HG03045 (cell line): ENCODE data around the gene LSM3.

Source experiments
- ATAC-seq: cut with Tn5 transposase; IDR thresholded peaks from one replicate; pipeline ENCODE4 v1.9.1; 2021; ENCODE audit warnings: mild to moderate bottlenecking, moderate library complexity; ENCODE audit not compliant: unreplicated experiment

Gene LSM3

GRCh38 chr3:14178247-14179113, at the start of gene LSM3, which contains the start of gene XPC:
Gene LSM3 (plus strand): TSS chr3:14178817. CDS start chr3:14178861, 44 bp downstream.
Gene XPC (minus strand): TSS chr3:14178601. CDS start chr3:14178568, 33 bp downstream.
- peak; percentile 94 for ATAC-seq

- ATAC-seq = no peak
Measured at GRCh38 chr3:14129296-14129695, 49.3 kb upstream of the LSM3 start.

- ATAC-seq = no peak
Measured at GRCh38 chr3:14130230-14130629, 48.4 kb upstream of the LSM3 start.

- no peak for ATAC-seq
Measured at GRCh38 chr3:14130707-14131106, 47.9 kb upstream of the LSM3 start.

- no peak for ATAC-seq
Measured at GRCh38 chr3:14131134-14131533, 47.5 kb upstream of the LSM3 start.

- ATAC-seq = no peak
Measured at GRCh38 chr3:14132120-14132519, 46.5 kb upstream of the LSM3 start.

- ATAC-seq = no peak
Measured at GRCh38 chr3:14132689-14133088, 45.9 kb upstream of the LSM3 start.

- no peak for ATAC-seq
Measured at GRCh38 chr3:14133188-14133800, 45.3 kb upstream of the LSM3 start.

- no peak for ATAC-seq
Measured at GRCh38 chr3:14133876-14134275, 44.7 kb upstream of the LSM3 start.

GRCh38 chr3:14134291-14134690, 44.3 kb upstream of the LSM3 start:
- ATAC-seq = no peak

- no peak for ATAC-seq
Measured at GRCh38 chr3:14135581-14135980, 43.0 kb upstream of the LSM3 start.

GRCh38 chr3:14137004-14137403, 41.6 kb upstream of the LSM3 start:
- ATAC-seq = no peak

- ATAC-seq = no peak
Measured at GRCh38 chr3:14137445-14137844, 41.2 kb upstream of the LSM3 start.

GRCh38 chr3:14138109-14138877, 40.3 kb upstream of the LSM3 start:
- ATAC-seq = no peak

GRCh38 chr3:14138878-14139655, 39.5 kb upstream of the LSM3 start:
- ATAC-seq = no peak

GRCh38 chr3:14139771-14140170, 38.8 kb upstream of the LSM3 start:
- no peak for ATAC-seq

GRCh38 chr3:14140668-14141067, 37.9 kb upstream of the LSM3 start:
- no peak for ATAC-seq

GRCh38 chr3:14141144-14141543, 37.5 kb upstream of the LSM3 start:
- ATAC-seq = no peak

GRCh38 chr3:14141602-14142341, 36.8 kb upstream of the LSM3 start:
- no peak for ATAC-seq
